Activated naive CD8-positive, alpha-beta T cell (primary cell): ENCODE results near the gene C1QTNF5.

Experiments
- H3K27ac Mint-ChIP-seq: one replicate; pipeline ENCODE4 v1.8.0; 2021; ENCODE audit warnings: mixed read lengths
- H3K27me3 Mint-ChIP-seq: one replicate; pipeline ENCODE4 v1.8.0; 2021; ENCODE audit warnings: mixed read lengths
- H3K36me3 Mint-ChIP-seq: one replicate; pipeline ENCODE4 v1.8.0; 2021; ENCODE audit warnings: mixed read lengths
- H3K4me1 Mint-ChIP-seq: one replicate; pipeline ENCODE4 v1.8.0; 2021; ENCODE audit warnings: low read depth, mixed read lengths
- H3K4me3 Mint-ChIP-seq: one replicate; pipeline ENCODE4 v1.8.0; 2021; ENCODE audit warnings: mild to moderate bottlenecking, mixed read lengths
- H3K9me3 Mint-ChIP-seq: one replicate; pipeline ENCODE4 v1.8.0; 2021; ENCODE audit warnings: low read depth, mixed read lengths

The C1QTNF5 gene

GRCh38 chr11:119314726-119315125 is 26.0 kb downstream of the C1QTNF5 start:
- H3K4me1 Mint-ChIP-seq: peaks cover 14% of the 10 kb centered on the region
- peak overlapping the region; percentile 81 for H3K4me3 Mint-ChIP-seq
- peaks cover 5% of the 10 kb centered on the region for H3K27me3 Mint-ChIP-seq
- H3K9me3 Mint-ChIP-seq: no peaks in the 10 kb centered on the region
- no peak overlapping the region for H3K27ac Mint-ChIP-seq
- no peaks in the 10 kb centered on the region for H3K36me3 Mint-ChIP-seq

- H3K4me3 Mint-ChIP-seq: no peak overlapping the region
- no peaks in the 10 kb centered on the region for H3K9me3 Mint-ChIP-seq
- H3K27ac Mint-ChIP-seq: no peak overlapping the region
- H3K27me3 Mint-ChIP-seq: no peaks in the 10 kb centered on the region
- peaks cover 2% of the 10 kb centered on the region for H3K36me3 Mint-ChIP-seq
- H3K4me1 Mint-ChIP-seq: peaks cover 29% of the 10 kb centered on the region
These were observed 30.0 kb downstream of the C1QTNF5 start for GRCh38 chr11:119310682-119311052.

GRCh38 chr11:119309953-119310681 is 30.6 kb downstream of the C1QTNF5 start:
- Mint-ChIP-seq H3K9me3 (no peaks in the 10 kb centered on the region), H3K4me3 (no peak overlapping the region), H3K27ac (no peak overlapping the region)

GRCh38 chr11:119309411-119309810 is 31.3 kb downstream of the C1QTNF5 start:
- no peaks in the 10 kb centered on the region for H3K27me3 Mint-ChIP-seq
- peaks cover 33% of the 10 kb centered on the region for H3K4me1 Mint-ChIP-seq
- H3K27ac Mint-ChIP-seq: no peak overlapping the region
- H3K9me3 Mint-ChIP-seq: no peaks in the 10 kb centered on the region
- H3K36me3 Mint-ChIP-seq: peaks cover 3% of the 10 kb centered on the region
- no peak overlapping the region for H3K4me3 Mint-ChIP-seq

More at GRCh38 chr11:119309953-119310681, 30.6 kb downstream of the C1QTNF5 start:
- Mint-ChIP-seq H3K27me3 (no peaks in the 10 kb centered on the region), H3K4me1 (peaks cover 29% of the 10 kb centered on the region), H3K36me3 (peaks cover 3% of the 10 kb centered on the region)

GRCh38 chr11:119307974-119308373 is 32.7 kb downstream of the C1QTNF5 start:
- no peak overlapping the region for H3K27ac Mint-ChIP-seq
- peaks cover 11% of the 10 kb centered on the region for H3K36me3 Mint-ChIP-seq
- H3K4me3 Mint-ChIP-seq: no peak overlapping the region
- H3K4me1 Mint-ChIP-seq: peaks cover 35% of the 10 kb centered on the region
- H3K9me3 Mint-ChIP-seq: no peaks in the 10 kb centered on the region
- H3K27me3 Mint-ChIP-seq: no peaks in the 10 kb centered on the region

GRCh38 chr11:119307219-119307618 is 33.5 kb downstream of the C1QTNF5 start:
- Mint-ChIP-seq H3K4me3 (peak overlapping the region; percentile 75), H3K27me3 (no peaks in the 10 kb centered on the region), H3K36me3 (peaks cover 11% of the 10 kb centered on the region), H3K4me1 (peaks cover 35% of the 10 kb centered on the region), H3K27ac (peak overlapping the region; percentile 99), H3K9me3 (no peaks in the 10 kb centered on the region)

- Mint-ChIP-seq H3K36me3 (peaks cover 11% of the 10 kb centered on the region), H3K27ac (peak overlapping the region; percentile 99), H3K9me3 (no peaks in the 10 kb centered on the region), H3K4me3 (peak overlapping the region; percentile 75), H3K27me3 (no peaks in the 10 kb centered on the region), H3K4me1 (peaks cover 36% of the 10 kb centered on the region)
These were observed 34.3 kb downstream of the C1QTNF5 start for GRCh38 chr11:119306373-119306890.

- Mint-ChIP-seq H3K27ac (peak overlapping the region; percentile 99), H3K9me3 (no peaks in the 10 kb centered on the region), H3K4me3 (peak overlapping the region; percentile 75), H3K36me3 (peaks cover 14% of the 10 kb centered on the region), H3K27me3 (no peaks in the 10 kb centered on the region), H3K4me1 (peaks cover 37% of the 10 kb centered on the region)
These were observed 34.9 kb downstream of the C1QTNF5 start for GRCh38 chr11:119305556-119306372.

- no peak overlapping the region for H3K4me3 Mint-ChIP-seq
- H3K36me3 Mint-ChIP-seq: peaks cover 14% of the 10 kb centered on the region
- H3K9me3 Mint-ChIP-seq: no peaks in the 10 kb centered on the region
- peaks cover 35% of the 10 kb centered on the region for H3K4me1 Mint-ChIP-seq
- no peaks in the 10 kb centered on the region for H3K27me3 Mint-ChIP-seq
- no peak overlapping the region for H3K27ac Mint-ChIP-seq
These were observed 37.4 kb downstream of the C1QTNF5 start for GRCh38 chr11:119303227-119303718.

GRCh38 chr11:119300198-119300964 is 40.3 kb downstream of the C1QTNF5 start:
- peaks cover 18% of the 10 kb centered on the region for H3K36me3 Mint-ChIP-seq
- no peaks in the 10 kb centered on the region for H3K27me3 Mint-ChIP-seq
- H3K9me3 Mint-ChIP-seq: no peaks in the 10 kb centered on the region
- no peak overlapping the region for H3K4me3 Mint-ChIP-seq
- H3K4me1 Mint-ChIP-seq: peaks cover 12% of the 10 kb centered on the region
- H3K27ac Mint-ChIP-seq: no peak overlapping the region

- Mint-ChIP-seq H3K36me3 (peaks cover 18% of the 10 kb centered on the region), H3K9me3 (no peaks in the 10 kb centered on the region), H3K27ac (no peak overlapping the region), H3K4me3 (no peak overlapping the region), H3K4me1 (peaks cover 5% of the 10 kb centered on the region), H3K27me3 (no peaks in the 10 kb centered on the region)
These were observed 41.3 kb downstream of the C1QTNF5 start for GRCh38 chr11:119299416-119299815.

- Mint-ChIP-seq H3K4me1 (peaks cover 2% of the 10 kb centered on the region), H3K4me3 (no peak overlapping the region), H3K27ac (no peak overlapping the region), H3K27me3 (no peaks in the 10 kb centered on the region), H3K36me3 (peaks cover 13% of the 10 kb centered on the region), H3K9me3 (no peaks in the 10 kb centered on the region)
These were observed 42.0 kb downstream of the C1QTNF5 start for GRCh38 chr11:119298726-119299125.

GRCh38 chr11:119297938-119298337 is 42.7 kb downstream of the C1QTNF5 start:
- Mint-ChIP-seq H3K27ac (no peak overlapping the region), H3K4me1 (peaks cover 2% of the 10 kb centered on the region), H3K27me3 (no peaks in the 10 kb centered on the region), H3K36me3 (peaks cover 10% of the 10 kb centered on the region), H3K9me3 (no peaks in the 10 kb centered on the region), H3K4me3 (no peak overlapping the region)

- H3K36me3 Mint-ChIP-seq: peaks cover 11% of the 10 kb centered on the region
- no peak overlapping the region for H3K4me3 Mint-ChIP-seq
- no peaks in the 10 kb centered on the region for H3K4me1 Mint-ChIP-seq
- no peaks in the 10 kb centered on the region for H3K9me3 Mint-ChIP-seq
- H3K27me3 Mint-ChIP-seq: no peaks in the 10 kb centered on the region
- H3K27ac Mint-ChIP-seq: no peak overlapping the region
These were observed 45.5 kb downstream of the C1QTNF5 start for GRCh38 chr11:119295178-119295577.
